Astrocyte (in vitro differentiated cells and primary cell): ENCODE data around the gene C19orf47. TPM values are rescaled to one million over a fixed set of nuclear protein-coding genes. Genes with fewer than 3 reads are reported as not detected.
"Not testable (repeated sequence)": the region's sequence is repeated elsewhere in the genome, so short reads cannot be mapped to it uniquely, and the experiment has no call there.

Experiments
- DNase-seq: peaks from one replicate; pipeline ENCODE4 v3.0.0-alpha.2; 2010; ENCODE audit warnings: low read depth
- FAIRE-seq: peaks from 2 replicates; lab custom pipeline; 2011; peaks lifted over from hg19 to GRCh38; lab: Jason Lieb, UNC
- H2AFZ ChIP-seq: 2 replicates; pipeline ENCODE4 v1.6.0; 2012; ENCODE audit warnings: low read depth, low read length, inconsistent platforms
- H3K27ac ChIP-seq: 2 replicates; pipeline ENCODE4 v1.5.1; 2011; ENCODE audit warnings: low read depth, low read length, inconsistent platforms
- H3K27me3 ChIP-seq: 2 replicates; pipeline ENCODE4 v1.6.0; 2011; ENCODE audit warnings: low read length, inconsistent platforms; ENCODE audit not compliant: insufficient read depth
- H3K36me3 ChIP-seq: 2 replicates; pipeline ENCODE4 v1.5.1; 2011; ENCODE audit warnings: low read length, inconsistent platforms; ENCODE audit not compliant: insufficient read depth
- H3K4me1 ChIP-seq: 2 replicates; pipeline ENCODE4 v1.5.1; 2011; ENCODE audit warnings: low read length, inconsistent platforms; ENCODE audit not compliant: insufficient read depth
- H3K4me2 ChIP-seq: 2 replicates; pipeline ENCODE4 v1.6.0; 2012; ENCODE audit warnings: low read length, inconsistent platforms
- H3K4me3 ChIP-seq: 2 replicates; pipeline ENCODE4 v1.5.1; 2011; ENCODE audit warnings: low read depth, mild to moderate bottlenecking, low read length, inconsistent platforms; ENCODE audit not compliant: insufficient read depth
- H3K79me2 ChIP-seq: 2 replicates; pipeline ENCODE4 v1.6.0; 2012; ENCODE audit warnings: mild to moderate bottlenecking, low read length, inconsistent platforms; ENCODE audit not compliant: insufficient read depth
- H3K9ac ChIP-seq: 2 replicates; pipeline ENCODE4 v1.6.0; 2012; ENCODE audit warnings: mild to moderate bottlenecking, low read length, inconsistent platforms
- H3K9me3 ChIP-seq: 2 replicates; pipeline ENCODE4 v1.5.1; 2012; ENCODE audit warnings: low read depth, mild to moderate bottlenecking, low read length, inconsistent platforms; ENCODE audit not compliant: insufficient read depth
- H4K20me1 ChIP-seq: 2 replicates; pipeline ENCODE4 v1.6.0; 2012; ENCODE audit warnings: low read length, inconsistent platforms; ENCODE audit not compliant: insufficient read depth
- H3K27ac Mint-ChIP-seq: one replicate; pipeline ENCODE4 v1.8.0; 2021; ENCODE audit warnings: mild to moderate bottlenecking, mixed read lengths; ENCODE audit not compliant: unreplicated experiment
- H3K27me3 Mint-ChIP-seq: one replicate; pipeline ENCODE4 v1.8.0; 2021; ENCODE audit warnings: low read depth, mixed read lengths; ENCODE audit not compliant: unreplicated experiment
- H3K36me3 Mint-ChIP-seq: one replicate; pipeline ENCODE4 v1.8.0; 2021; ENCODE audit warnings: low read depth, mixed read lengths; ENCODE audit not compliant: unreplicated experiment
- H3K4me1 Mint-ChIP-seq: one replicate; pipeline ENCODE4 v1.8.0; 2021; ENCODE audit warnings: low read depth, mixed read lengths; ENCODE audit not compliant: unreplicated experiment
- H3K4me3 Mint-ChIP-seq: one replicate; pipeline ENCODE4 v1.8.0; 2021; ENCODE audit warnings: mild to moderate bottlenecking, moderate library complexity, mixed read lengths; ENCODE audit not compliant: unreplicated experiment
- H3K9me3 Mint-ChIP-seq: one replicate; pipeline ENCODE4 v1.8.0; 2021; ENCODE audit warnings: mild to moderate bottlenecking, mixed read lengths; ENCODE audit not compliant: unreplicated experiment
- EZH2 ChIP-seq: IDR thresholded peaks from 2 replicates; pipeline ENCODE4 v1.6.1; 2012; ENCODE audit warnings: mild to moderate bottlenecking, low read length, inconsistent platforms; ENCODE audit not compliant: insufficient read depth
- total RNA-seq: library from RNA; stranded (reverse); gene quantifications from 2 replicates; pipeline ENCODE4 v1.2.1, GENCODE V29; 2021
- TF ChIP-seq, protein P1 (sequence below): IDR thresholded peaks from 2 replicates; pipeline ENCODE4 v1.5.1; 2011; ENCODE audit warnings: low read depth, mild to moderate bottlenecking, inconsistent platforms, low read length, moderate library complexity; ENCODE audit not compliant: insufficient read depth

Gene C19orf47
- total RNA-seq, 1 donor from 2014 or later = 20.6 TPM

- H3K4me3 ChIP-seq = no peak overlapping the region
- Mint-ChIP-seq H3K4me3 (no peak overlapping the region), H3K9me3 (no peaks in the 10 kb centered on the region), H3K4me1 (peaks cover 2% of the 10 kb centered on the region), H3K27ac (no peak overlapping the region), H3K36me3 (peaks cover 20% of the 10 kb centered on the region), H3K27me3 (no peaks in the 10 kb centered on the region)
- H3K9me3 ChIP-seq = no peaks in the 10 kb centered on the region
- no peak overlapping the region for H3K9ac ChIP-seq
- no peak for TF ChIP-seq EZH2
- TF ChIP-seq, protein P1, sequence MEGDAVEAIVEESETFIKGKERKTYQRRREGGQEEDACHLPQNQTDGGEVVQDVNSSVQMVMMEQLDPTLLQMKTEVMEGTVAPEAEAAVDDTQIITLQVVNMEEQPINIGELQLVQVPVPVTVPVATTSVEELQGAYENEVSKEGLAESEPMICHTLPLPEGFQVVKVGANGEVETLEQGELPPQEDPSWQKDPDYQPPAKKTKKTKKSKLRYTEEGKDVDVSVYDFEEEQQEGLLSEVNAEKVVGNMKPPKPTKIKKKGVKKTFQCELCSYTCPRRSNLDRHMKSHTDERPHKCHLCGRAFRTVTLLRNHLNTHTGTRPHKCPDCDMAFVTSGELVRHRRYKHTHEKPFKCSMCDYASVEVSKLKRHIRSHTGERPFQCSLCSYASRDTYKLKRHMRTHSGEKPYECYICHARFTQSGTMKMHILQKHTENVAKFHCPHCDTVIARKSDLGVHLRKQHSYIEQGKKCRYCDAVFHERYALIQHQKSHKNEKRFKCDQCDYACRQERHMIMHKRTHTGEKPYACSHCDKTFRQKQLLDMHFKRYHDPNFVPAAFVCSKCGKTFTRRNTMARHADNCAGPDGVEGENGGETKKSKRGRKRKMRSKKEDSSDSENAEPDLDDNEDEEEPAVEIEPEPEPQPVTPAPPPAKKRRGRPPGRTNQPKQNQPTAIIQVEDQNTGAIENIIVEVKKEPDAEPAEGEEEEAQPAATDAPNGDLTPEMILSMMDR = no peak
- H3K27me3 ChIP-seq = no peaks in the 10 kb centered on the region
- H3K4me1 ChIP-seq = peaks cover 7% of the 10 kb centered on the region
- peaks cover 16% of the 10 kb centered on the region for H3K79me2 ChIP-seq
- DNase-seq (no peak), FAIRE-seq (no peak)
- H3K36me3 ChIP-seq = peaks cover 8% of the 10 kb centered on the region
- H3K4me2 ChIP-seq = peak overlapping the region; percentile 25
- no peak overlapping the region for H2AFZ ChIP-seq
- peaks cover 31% of the 10 kb centered on the region for H4K20me1 ChIP-seq
- no peak overlapping the region for H3K27ac ChIP-seq
These were observed 11.6 kb downstream of the C19orf47 start for GRCh38 chr19:40336601-40336900.

DNA sequence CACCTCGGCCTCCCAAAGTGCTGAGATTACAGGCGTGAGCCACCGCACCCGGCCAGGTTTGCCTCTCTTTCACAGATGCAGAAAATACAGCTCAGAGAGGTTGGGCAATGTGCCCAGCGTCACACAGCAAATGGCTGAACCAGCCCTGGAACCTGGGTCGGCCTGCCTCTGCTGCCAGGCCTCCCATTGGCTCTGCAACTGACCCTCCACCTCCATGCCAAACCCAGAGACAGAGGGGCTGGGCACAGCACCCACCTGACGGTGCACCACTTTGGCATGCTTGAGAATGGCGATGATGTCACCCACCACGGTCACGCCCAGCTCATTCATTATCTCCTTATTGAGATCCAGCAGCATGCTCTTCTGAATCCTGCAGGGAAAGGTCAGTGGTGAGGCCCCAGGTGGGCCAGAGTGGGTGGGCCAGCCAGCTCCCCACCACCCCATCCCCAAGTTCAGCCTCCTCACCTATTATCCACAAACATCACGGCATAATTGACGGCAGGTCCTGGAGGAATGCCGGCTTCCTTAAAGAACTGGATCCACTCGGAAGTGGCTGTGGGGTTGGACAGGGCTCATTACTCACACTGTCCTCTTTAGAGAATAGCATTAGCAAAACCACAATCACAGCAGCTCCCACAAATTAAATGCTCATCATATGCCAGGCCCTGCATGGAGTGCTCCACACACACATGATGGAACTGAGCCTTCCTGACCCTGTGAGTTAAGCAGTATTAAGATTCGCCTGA lies 12.2 kb downstream of the C19orf47 start:
- Mint-ChIP-seq H3K4me1 (no peaks in the 10 kb centered on the region), H3K9me3 (no peaks in the 10 kb centered on the region), H3K27ac (no peak overlapping the region), H3K36me3 (peaks cover 17% of the 10 kb centered on the region), H3K4me3 (no peak overlapping the region), H3K27me3 (no peaks in the 10 kb centered on the region)
- Histone ChIP-seq H2AFZ (no peak overlapping the region), H4K20me1 (peaks cover 29% of the 10 kb centered on the region), H3K4me2 (peak overlapping the region; percentile 25), H3K27me3 (no peaks in the 10 kb centered on the region), H3K36me3 (peaks cover 13% of the 10 kb centered on the region), H3K79me2 (peaks cover 16% of the 10 kb centered on the region), H3K27ac (no peak overlapping the region), H3K9ac (no peak overlapping the region), H3K4me3 (no peak overlapping the region), H3K4me1 (peaks cover 7% of the 10 kb centered on the region), H3K9me3 (no peaks in the 10 kb centered on the region)
- DNase-seq (peak; percentile 71), FAIRE-seq (no peak)
- TF ChIP-seq, protein P1 = no peak
- TF ChIP-seq EZH2 = no peak

DNA sequence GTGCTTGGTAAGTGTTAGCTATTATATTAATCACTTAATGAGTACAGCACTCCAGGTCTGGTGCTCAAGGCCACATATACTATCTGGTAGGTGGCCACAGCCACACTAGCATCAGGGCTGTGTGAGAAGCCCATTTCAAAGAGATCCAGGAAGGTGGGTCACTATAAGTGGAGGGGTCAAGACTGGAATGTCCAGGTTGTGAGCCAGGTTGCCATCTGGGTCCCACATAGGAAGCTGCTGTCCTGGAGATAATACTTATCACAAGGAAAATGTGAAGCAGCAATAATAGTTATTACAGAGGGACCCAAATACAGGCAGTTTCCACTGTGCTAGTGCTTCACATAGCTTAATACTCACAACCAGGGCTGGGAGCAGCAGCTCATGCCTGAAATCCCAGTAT lies 13.1 kb downstream of the C19orf47 start:
- Histone ChIP-seq H3K27ac (no peak overlapping the region), H2AFZ (no peak overlapping the region), H4K20me1 (peaks cover 29% of the 10 kb centered on the region), H3K27me3 (no peaks in the 10 kb centered on the region), H3K4me2 (no peak overlapping the region), H3K9me3 (no peaks in the 10 kb centered on the region), H3K4me1 (peaks cover 7% of the 10 kb centered on the region), H3K36me3 (peaks cover 19% of the 10 kb centered on the region), H3K4me3 (no peak overlapping the region), H3K79me2 (peaks cover 16% of the 10 kb centered on the region), H3K9ac (no peak overlapping the region)
- TF ChIP-seq EZH2 = no peak
- TF ChIP-seq, protein P1 = no peak
- no peak for FAIRE-seq
- DNase-seq = no peak
- no peaks in the 10 kb centered on the region for H3K9me3 Mint-ChIP-seq
- H3K4me1 Mint-ChIP-seq = no peaks in the 10 kb centered on the region
- peaks cover 17% of the 10 kb centered on the region for H3K36me3 Mint-ChIP-seq
- no peaks in the 10 kb centered on the region for H3K27me3 Mint-ChIP-seq
- no peak overlapping the region for H3K4me3 Mint-ChIP-seq
- no peak overlapping the region for H3K27ac Mint-ChIP-seq

DNA sequence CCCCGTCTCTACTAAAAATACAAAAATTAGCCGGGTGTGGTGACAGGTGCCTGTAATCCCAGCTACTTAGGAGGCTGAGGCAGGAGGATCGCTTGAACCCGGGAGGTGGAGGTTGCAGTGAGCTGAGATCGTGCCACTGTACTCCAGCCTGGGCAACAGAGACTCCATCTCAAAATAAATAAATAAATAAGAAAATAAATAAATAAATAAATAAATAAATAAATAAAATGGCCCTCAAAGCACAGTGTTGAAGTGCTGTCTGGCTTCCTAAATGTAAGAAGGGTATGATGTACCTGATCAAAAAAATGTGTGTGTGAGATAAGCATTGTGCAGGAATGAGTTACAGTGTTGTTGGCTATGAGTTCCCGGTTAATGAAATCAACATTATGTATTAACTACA lies 15.1 kb downstream of the C19orf47 start:
- Histone ChIP-seq H3K36me3 (peaks cover 24% of the 10 kb centered on the region), H4K20me1 (peaks cover 29% of the 10 kb centered on the region)
- not testable (repeated sequence) for H3K4me2 ChIP-seq, H3K4me3 Mint-ChIP-seq, H3K9me3 ChIP-seq, H3K27ac ChIP-seq, DNase-seq, H3K27me3 Mint-ChIP-seq, H3K9me3 Mint-ChIP-seq, H3K9ac ChIP-seq, H2AFZ ChIP-seq, H3K4me3 ChIP-seq, H3K27ac Mint-ChIP-seq, H3K4me1 Mint-ChIP-seq, FAIRE-seq, H3K27me3 ChIP-seq, H3K79me2 ChIP-seq, H3K4me1 ChIP-seq
- H3K36me3 Mint-ChIP-seq = peaks cover 21% of the 10 kb centered on the region
